Dermis microvascular lymphatic vessel endothelial cell (primary cell): ENCODE measurements around the gene PTPN1. TPM values are rescaled to one million over a fixed set of nuclear protein-coding genes. Genes with fewer than 3 reads are reported as not detected.
A peak's percentile ranks its signal among the peaks of the same experiment; 100 is the strongest.
"Not testable (repeated sequence)": the region's sequence is repeated elsewhere in the genome, so short reads cannot be mapped to it uniquely, and the experiment has no call there.

Source experiments
- DNase-seq, 2 donors: peaks; one replicate each; pipeline versions ENCODE4 v3.0.0 to v3.0.0-alpha.2; 2010; ENCODE audit warnings: low read depth in 2 of 2
- total RNA-seq: library from RNA; depleted of rRNA; stranded (reverse); fragments of >200 nt; gene quantifications from 2 replicates; pipeline ENCODE4 v1.2.1, GENCODE V29; 2014

The PTPN1 gene
- total RNA-seq, 1 donor from 2014 or later: 25.5 TPM

DNA sequence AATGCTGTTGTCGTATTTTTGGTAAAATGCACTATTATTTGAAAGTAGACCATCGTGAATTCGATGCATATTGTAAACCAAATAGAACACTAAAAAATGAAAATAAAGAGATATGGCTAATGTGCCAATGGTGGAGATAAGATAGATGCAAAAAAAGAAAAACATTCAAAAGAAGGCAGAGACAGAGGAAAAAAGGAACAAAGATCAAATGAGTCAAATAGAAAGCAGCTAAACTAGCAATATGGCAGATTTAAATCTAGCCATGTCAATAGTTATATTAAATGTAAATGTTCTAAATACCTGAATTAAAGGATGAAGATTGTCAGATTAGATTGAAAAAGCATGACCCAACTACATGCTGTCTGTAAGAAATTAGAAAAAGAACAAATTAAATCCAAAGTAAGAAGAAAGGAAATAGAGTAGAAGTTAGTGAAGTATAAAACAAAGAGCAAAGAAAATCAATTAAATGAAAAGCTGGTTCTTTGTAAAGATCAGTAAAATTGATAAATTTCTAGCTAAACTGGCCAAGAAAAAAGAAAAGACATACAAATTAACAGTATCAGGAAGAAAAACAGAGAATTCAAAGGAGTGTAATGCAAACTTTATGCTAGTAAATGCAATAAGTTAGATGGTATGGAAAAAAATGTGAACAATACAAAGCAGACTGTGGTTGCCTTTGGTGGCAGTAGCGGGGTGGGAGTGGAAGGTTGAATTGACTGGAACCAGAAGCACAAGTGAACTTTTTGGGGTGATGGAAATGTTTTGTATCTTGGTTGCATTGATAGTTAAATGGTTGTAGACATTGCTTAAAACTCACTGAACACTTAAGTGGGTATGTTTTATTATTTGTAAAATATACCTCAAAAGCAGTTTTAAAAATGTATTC lies 44.8 kb downstream of the PTPN1 start:
- no peak for DNase-seq

DNA sequence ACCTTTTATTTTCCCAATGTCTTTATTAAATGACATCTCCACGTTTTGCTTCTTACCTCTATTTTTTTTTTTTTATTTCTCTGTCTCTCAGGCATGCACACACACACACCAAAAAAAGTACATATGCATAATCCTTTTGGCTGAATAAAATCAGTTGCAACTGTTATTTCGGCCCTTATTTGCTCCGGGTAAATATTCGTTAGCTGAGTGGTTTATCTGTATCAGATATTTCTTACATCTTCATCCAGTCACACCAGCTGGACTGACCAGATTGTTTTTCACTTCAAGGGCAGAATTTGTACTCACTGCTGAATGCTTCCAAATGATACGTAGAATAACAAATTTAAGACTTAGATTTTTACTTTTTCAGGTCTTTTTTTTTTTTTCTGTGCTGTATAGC lies 45.5 kb downstream of the PTPN1 start:
- no peak for DNase-seq

DNA sequence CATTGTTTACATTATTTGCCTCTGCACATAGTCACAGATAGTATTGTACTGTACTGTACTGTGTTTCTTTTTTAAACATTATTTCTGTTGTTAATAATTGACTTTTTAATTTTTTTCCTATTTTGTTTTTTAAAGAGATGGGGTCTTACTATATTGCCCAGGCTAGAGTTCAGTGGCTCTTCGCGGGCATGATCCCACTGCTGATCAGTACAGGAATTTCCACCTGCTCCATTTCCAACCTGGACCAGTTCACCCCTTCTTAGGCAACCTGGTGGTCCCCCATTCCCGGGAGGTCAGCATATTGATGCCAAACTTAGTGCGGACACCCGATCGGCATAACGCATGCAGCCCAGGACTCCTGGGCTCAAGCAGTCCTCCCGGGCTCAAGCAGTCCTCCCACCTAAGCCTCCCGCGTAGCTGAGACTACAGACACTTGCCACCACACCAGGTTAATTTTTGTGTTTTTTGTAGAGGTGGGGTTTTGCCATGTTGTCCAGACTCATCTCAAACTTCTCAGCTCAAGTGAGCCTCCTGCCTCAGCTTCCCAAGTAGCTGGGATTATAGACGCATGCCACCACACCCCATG lies 47.5 kb downstream of the PTPN1 start:
- DNase-seq: no peak

DNA sequence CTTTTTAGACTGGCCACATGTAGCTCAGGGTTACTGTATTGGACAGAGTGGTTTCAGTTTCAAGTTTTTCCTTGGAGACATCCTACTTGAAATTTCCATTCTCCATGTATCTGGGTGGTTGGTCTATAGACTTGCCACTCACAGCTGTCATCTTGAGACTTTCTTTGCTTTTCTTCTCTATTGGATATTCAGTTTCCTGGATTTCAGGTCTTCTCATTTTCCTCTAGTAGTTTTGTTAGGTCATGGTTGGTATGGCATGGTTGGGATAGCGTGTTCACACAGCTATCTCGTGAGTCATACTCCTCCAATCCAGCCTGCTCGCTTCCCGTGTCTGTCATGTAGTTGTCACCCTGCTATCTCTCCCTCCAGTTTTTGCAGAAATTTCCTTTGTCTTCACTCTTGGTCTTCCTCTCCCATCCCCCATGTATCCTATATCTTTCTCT lies 48.3 kb downstream of the PTPN1 start:
- DNase-seq: peak; percentile 54 to 88

DNA sequence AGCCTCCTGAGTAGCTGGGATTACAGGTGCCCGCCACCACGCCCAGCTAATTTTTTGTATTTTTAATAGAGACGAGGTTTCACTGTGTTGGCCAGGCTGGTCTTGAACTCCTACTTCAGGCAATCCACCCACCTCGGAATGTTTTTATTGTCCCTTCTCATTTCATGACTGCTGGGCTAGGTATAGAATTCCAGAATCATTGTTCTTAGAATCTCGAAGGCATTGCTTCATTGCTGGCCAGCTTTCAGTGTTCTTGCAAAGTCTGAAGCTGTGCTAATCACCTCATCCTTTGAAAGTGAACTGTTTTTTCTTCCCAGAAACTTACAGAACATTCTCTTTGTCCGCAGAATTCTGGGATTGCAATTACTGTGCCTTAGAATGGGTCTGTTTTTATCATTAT lies 49.0 kb downstream of the PTPN1 start:
- DNase-seq: no peak

DNA sequence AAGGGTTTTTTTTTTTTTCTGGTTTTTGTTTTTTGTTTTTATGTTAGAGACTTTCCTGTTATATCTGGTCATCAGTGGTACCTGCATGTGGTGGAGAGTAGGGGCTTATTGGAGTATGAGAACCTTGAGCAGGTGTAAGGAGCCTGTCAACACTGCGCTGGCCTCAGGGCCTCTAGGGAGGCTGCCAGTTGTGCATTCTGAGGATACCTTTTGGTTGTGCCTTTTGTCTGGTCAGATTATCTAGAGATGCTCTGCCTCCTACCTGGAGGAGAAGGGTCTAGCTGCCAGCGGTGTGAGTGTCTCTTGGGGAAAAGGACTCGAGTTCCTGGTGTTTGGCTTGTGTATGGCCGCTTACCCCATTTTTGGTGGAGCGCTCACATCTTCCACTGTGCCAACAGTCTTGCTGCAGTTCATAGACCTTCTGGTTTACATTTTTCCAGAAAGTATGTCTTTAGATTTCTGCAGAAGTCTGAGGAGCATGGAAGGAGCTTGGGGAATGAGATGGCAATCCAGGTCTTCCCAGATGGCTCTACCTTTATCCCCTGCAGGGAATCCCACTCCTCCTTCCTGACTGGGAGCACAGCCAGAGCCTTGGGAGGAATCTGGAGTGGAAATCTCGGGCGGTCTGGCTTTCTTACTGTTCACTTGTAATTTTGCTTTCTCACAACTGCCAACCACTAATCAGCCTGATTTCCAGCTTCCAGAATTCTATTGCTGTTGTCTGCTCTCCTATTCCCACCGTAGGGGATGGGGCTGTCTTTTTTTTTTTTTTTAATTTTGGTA lies 49.9 kb downstream of the PTPN1 start:
- DNase-seq: no peak

DNA sequence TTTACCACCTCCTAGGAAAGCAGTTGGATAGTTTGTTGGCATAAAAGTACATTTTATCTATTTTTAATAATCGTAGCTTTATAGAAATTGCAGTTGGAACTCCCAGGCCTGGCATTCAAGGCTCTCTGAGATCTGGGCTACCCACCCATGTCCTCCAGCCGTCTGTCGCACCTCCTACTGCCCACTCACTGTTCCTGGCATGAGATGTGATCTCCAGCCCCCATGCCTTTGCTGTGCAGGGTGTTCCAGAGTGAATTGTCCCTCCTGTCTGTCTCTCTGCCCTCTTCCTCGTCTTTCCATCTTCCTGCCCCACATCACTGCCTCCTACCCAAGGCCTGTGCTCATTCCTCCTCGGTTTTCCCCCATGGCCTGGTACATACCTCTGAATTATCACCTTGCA lies 50.7 kb downstream of the PTPN1 start:
- DNase-seq: peak in 1 of 2 donors; percentile 13

DNA sequence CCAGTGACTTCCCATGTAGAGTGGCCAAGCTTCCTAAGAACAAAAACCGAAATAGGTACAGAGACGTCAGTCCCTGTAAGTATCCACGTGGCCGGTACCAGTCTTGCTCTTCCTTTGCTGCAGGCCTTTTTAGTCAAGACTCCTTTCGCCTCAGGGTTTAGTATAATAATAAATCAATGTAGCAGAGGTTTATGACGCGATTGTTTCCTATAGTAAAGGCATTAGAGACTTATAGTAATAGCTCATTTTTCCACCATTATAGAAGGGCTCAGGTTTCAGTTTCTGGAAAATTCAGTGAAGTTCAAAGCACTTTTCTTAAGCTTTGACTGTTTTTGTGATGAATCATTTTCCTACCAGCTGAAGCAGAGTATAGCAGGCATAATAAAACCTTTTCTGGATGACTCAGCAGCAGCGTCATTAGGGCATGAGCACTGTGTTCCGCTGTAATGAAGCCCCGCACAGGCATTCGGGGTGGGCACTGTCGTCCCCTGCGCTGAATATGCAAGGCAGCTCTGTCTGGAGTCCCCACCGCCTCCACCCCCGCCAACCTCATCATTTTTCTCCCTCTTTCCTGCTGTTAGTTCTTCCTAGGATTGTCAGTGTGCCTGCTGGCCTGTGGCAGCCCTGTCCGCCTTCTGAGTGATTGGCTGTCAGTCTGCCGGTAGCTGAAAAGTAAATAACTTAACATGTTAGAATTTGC lies 51.3 kb downstream of the PTPN1 start:
- peak; percentile 74 to 96 for DNase-seq

DNA sequence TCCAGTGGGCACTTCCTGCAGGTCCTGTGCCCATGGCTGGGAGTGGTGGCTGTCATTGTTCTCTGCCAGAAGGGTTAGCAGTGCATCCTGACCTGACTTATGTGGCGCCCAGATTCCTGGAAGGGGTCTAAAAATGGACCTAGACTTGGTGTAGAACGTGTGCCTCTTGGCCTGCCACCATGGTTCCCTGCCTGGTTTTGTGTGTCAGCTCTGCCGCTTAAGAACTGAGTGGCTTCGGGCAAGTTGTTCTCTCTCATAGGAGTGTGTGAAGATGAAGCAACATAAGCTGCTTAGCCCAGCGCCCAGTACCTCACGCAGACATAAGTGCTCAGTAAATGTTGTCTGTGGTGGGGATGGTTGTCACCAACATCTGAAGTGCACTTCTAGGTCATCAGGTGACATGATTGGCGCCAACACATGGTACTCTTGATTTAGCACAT lies 52.1 kb downstream of the PTPN1 start:
- peak in 1 of 2 donors; percentile 40 for DNase-seq

DNA sequence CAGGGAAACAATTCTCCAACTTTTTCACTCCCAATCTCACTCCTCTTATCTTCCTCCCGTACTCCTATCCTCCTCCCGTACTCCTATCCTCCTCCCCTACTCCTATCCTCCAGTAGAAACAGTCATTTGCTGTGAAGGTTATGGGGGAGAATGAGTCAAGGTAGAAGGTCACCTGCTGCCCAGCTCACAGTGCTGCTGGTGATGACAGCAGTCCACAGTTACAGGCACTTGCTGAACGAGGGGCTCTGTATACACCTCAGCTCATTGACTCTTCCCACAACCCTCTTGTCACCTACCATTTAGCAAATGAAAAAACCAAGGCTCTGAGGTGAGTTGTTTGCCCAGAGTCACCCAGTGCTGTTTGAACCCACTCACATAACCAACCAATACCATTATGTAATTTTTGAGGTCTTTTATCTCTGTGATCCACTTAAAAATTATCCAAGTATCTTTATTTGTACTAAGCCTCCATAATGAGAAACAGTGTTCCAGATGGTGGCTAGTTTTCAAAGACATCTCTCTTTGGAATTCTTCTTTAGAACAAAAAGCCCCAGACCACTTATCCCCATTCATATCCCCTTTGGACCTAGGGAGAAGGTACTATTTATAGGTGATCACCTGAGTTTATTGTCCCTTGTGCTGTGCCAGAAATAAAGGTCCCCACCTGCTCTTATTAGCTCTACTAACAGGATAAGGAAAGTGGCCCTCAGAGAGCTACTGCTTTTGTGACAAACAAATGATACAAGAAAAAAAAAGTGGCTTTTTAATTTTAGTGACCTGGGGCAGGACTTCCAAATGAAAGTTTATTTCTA lies 53.2 kb downstream of the PTPN1 start:
- no peak for DNase-seq

DNA sequence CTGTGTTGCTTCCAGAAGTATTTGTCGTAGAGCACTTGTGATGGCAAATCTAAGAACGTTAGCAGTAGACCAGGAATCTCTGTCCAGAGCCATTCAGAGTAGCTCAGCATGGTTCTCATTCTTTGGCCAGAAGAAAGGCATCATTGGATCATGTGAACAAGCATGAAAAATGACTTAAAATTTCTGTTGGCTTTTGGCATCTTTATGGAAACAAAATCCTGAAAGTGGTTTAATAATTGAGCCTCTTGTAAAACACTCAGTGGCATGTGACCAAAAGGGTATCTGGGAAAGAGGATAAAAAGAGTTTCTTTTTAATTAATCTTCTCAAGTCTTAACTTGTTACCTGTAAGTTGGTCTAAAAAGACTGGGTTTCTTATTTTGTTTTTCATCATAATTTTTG lies 55.2 kb downstream of the PTPN1 start:
- DNase-seq: no peak

DNA sequence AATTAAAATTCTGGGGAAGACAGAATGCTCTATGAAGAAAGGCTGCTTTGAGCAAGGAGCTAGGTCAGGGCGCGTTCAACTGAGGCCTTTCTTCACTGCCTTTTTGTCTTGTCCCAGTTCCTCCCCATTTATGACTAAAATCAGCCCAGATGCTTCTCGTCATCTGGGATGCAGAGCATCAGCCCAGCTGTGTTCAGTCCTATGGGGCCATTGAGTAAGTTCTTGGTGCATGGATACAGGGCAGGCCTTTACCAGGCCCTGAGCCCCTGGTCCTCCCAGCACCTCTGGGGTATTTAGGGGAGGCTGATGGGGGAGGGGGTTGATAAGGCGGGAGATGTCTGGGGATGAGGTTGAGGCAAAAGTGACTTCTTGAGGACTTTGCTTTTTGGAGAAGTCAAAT lies 55.7 kb downstream of the PTPN1 start:
- DNase-seq: no peak

DNA sequence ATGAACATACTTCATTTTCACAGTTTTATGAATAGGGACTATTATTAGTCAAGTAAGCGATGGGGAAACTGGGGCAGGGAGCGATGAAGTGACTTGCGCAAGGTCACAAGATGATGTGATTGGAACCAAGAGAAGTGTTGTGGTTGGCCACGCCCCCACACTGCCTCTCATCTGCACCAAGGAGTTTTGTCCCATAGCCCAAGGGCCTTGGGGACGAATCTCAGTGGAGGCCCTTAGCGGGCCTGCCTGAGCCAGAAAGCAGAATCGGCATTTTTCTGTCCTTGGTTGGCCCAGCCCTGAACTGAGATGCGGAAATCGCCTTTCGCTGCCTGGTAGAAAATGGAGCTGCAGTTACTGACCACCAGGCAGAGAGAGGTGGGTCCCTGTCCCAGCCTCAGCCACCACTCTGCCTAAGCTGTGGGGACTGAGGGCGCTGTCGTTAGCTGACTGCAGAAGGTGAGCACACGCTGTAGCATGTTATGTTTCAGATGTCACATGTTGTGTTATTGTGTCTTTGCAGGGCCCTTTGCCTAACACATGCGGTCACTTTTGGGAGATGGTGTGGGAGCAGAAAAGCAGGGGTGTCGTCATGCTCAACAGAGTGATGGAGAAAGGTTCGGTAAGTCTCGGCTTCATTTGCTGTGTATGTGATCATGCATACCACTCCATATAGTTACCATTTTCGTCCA lies 57.8 kb downstream of the PTPN1 start:
- DNase-seq: no peak

DNA sequence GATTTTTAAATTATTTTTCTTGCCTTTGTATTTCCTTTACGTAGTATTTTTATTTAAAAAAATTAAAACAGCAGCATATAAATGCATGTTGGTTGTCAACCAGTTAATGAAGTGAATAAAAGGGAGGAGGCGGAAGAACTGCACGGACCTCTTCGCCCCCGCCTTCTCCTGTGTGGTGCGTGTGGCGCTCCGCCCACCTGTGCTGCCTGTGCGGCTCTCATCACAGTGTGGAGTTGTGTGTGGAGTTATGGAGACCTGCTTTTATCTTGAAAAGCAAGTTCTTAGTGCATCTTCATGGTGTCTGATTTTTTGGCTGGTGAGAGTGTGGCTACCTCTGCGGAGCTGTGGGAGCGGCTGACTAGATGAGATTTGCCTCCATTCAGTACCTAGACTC lies 58.4 kb downstream of the PTPN1 start:
- DNase-seq: no peak

DNA sequence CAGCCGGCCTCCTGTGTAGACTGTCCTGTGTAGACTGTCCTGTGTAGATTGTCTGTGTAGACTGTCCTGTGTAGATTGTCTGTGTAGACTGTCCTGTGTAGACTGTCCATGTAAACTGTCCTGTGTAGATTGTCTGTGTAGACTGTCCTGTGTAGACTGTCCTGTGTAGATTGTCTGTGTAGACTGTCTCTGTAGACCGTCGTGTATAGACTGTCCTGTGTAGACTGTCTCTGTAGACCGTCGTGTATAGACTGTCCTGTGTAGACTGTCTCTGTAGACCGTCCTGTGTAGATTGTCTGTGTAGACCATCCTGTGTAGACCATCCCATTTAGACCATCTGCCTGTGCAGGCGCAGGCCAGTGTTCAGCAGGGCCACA lies 59.3 kb downstream of the PTPN1 start:
- not testable (repeated sequence) for DNase-seq

DNA sequence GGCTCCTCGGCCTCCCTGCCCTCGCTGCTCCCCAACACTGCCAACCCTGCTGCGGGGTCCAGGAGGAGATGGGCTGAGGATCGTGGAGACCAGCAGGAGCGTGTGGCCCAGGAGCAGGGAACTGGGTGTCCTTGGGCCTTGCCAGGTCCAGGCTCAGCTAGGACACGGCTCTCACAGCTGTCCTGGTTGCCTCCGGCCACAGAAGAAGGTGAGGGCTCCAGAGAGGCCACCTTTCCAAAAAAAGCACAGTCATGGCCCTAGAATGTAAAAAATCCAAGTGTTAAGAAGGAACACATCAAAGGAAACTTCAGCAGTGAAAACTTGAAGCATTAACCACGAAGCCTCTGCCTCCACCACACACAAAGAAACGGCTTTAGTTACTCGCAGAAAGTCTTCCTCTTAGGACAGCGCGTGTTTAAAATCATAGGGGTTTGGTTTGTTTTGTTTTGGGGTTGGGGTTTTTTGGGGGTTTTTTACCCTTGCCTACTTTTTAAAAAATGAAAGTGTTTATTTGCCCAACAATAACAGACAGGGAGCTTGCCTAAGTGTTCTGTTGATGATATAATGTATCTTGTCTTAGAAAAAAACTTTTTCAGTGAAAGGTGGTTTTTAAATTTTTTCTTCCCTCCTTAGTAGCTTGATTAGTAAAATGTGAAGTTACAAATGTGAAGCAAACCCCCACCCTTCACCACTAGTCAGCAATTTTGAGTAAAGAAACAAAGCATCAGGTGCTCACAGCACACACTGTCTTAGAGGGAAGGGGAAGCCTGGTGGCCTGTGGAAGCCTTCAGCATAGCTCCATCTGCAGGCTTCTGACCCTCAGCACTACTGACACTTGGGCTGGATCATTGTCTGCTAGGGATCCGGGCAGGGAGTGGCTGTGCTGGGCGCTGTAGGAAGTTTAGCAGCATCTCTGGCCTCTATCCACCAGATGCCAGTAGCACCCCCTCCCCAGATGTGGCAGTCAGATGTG lies 60.0 kb downstream of the PTPN1 start:
- DNase-seq: peak in 1 of 2 donors; percentile 69

DNA sequence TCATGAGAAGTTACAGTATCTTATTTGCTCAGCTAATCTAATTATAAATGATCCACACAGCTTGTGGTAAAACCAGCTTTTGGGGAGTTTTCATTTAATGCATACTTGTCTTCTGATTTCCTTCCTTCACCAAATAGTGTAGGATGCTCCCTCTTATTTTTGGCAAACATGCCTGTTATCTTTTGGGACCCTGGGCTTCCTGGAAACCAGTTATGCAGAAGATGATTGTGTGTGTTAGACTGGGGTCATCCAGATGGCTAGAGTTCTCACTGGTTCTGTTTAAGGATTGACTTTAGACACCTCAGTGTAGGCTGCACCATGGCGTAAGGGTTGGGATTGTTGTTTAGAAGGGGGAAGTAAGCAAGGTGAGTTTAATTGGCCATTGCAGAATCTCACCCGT lies 61.3 kb downstream of the PTPN1 start:
- DNase-seq: peak in 1 of 2 donors; percentile 40

DNA sequence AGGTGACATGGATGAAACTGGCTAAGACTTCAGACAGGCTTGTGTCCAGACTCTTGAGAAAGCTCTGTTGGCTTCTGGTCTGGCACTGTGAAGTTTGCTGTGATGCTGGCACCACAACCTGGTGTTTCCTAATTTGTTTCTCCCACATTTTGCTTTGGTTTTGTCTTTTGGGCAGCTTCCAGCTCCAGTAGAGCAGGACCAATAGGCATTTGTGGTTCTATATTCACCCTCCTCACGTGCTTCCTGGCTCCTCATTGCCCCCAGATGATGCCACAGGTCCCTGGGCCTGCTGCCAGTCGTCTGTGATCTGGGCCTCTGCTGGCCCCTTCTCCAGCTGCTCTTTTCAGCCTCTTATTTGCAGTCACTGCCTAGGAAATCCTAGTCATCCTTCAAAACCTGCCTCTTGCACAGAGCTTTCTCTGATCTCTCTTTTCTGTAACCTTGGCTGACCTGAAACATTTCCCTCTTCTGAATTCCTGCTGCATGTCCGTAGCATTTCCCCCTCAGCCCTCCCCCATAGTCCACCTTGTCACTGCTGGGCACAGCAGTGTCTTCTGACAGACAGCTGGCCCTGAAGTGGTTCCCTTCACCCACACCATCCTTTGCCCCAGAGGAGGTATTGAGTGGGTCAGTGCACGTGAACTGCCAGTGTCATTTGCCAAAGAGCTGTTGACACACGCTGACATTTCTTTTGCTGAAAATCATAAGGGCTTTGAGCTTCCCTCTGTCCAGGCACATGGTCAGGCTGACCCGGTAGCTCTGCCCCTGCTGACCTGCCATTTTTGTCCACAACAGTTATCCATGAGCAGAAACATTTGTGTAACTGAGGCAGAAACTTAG lies 63.0 kb downstream of the PTPN1 start:
- peak; percentile 45 to 84 for DNase-seq
